Parathyroid adenoma (tissue), 2 donors: ENCODE measurements around the gene PHOSPHO1.

Experiments used
- H2AFZ ChIP-seq: fragments of 300-600 bp; sonication (generic); one replicate; pipeline ENCODE4 v1.7.0; 2017; ENCODE audit warnings: antibody characterized with exemption, mild to moderate bottlenecking
- H3K27ac ChIP-seq: fragments of 300-600 bp; sonication (generic); one replicate; pipeline ENCODE4 v1.7.0; 2017
- H3K27me3 ChIP-seq: fragments of 300-600 bp; sonication (generic); one replicate; pipeline ENCODE4 v1.7.0; 2017; ENCODE audit warnings: low read length; ENCODE audit not compliant: control insufficient read depth, insufficient read depth
- H3K36me3 ChIP-seq: fragments of 300-600 bp; sonication (generic); one replicate; pipeline ENCODE4 v1.7.0; 2017; ENCODE audit warnings: low read length; ENCODE audit not compliant: control insufficient read depth, insufficient read depth
- H3K4me1 ChIP-seq: fragments of 300-600 bp; sonication (generic); one replicate; pipeline ENCODE4 v1.7.0; 2017; ENCODE audit warnings: control low read depth
- H3K4me2 ChIP-seq: fragments of 300-600 bp; sonication (generic); one replicate; pipeline ENCODE4 v1.7.0; 2017; ENCODE audit warnings: low read length
- H3K4me3 ChIP-seq: fragments of 300-600 bp; sonication (generic); one replicate; pipeline ENCODE4 v1.7.0; 2017; ENCODE audit warnings: low read depth, low read length
- H3K79me2 ChIP-seq: fragments of 300-600 bp; sonication (generic); one replicate; pipeline ENCODE4 v1.7.0; 2017; ENCODE audit warnings: control low read depth
- H3K9ac ChIP-seq: fragments of 300-600 bp; sonication (generic); one replicate; pipeline ENCODE4 v1.7.0; 2017; ENCODE audit warnings: mild to moderate bottlenecking
- H3K9me3 ChIP-seq: fragments of 300-600 bp; sonication (generic); one replicate; pipeline ENCODE4 v1.7.0; 2017; ENCODE audit warnings: low read length; ENCODE audit not compliant: control insufficient read depth
- TF ChIP-seq, protein P1 (sequence below): fragments of 300-600 bp; sonication (generic); IDR thresholded peaks from one replicate; pipeline ENCODE4 v1.7.0; 2017; ENCODE audit warnings: antibody characterized with exemption, mild to moderate bottlenecking
- donor health status: primary hyperparathyroidism.

PHOSPHO1 gene

DNA sequence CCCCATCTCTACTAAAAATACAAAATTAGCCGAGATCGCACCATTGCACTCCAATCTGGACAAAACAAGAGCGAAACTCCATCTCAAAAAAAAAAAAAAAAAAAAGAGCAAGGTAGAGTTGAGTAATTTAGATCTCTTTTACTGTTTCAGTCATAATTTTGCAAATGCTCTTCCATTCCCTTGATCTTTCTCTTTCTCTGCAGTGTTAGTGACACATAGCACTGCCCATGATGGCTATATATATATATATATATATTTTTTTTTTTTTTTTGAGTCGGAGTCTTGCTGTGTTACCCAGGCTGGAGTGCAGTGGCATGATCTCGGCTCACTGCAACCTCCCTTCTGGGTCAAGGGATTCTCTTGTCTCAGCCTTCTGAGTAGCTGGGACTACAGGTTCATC is 12.2 kb upstream of the PHOSPHO1 start:
- H3K9ac ChIP-seq, result no peak overlapping the region
- no peak overlapping the region for H3K4me2 ChIP-seq
- no peaks in the 10 kb centered on the region for H3K27me3 ChIP-seq
- no peak overlapping the region for H3K4me3 ChIP-seq
- no peaks in the 10 kb centered on the region for H3K36me3 ChIP-seq
- H3K27ac ChIP-seq, result no peak overlapping the region
- no peaks in the 10 kb centered on the region for H3K79me2 ChIP-seq
- H2AFZ ChIP-seq, result no peak overlapping the region
- TF ChIP-seq, protein P1, sequence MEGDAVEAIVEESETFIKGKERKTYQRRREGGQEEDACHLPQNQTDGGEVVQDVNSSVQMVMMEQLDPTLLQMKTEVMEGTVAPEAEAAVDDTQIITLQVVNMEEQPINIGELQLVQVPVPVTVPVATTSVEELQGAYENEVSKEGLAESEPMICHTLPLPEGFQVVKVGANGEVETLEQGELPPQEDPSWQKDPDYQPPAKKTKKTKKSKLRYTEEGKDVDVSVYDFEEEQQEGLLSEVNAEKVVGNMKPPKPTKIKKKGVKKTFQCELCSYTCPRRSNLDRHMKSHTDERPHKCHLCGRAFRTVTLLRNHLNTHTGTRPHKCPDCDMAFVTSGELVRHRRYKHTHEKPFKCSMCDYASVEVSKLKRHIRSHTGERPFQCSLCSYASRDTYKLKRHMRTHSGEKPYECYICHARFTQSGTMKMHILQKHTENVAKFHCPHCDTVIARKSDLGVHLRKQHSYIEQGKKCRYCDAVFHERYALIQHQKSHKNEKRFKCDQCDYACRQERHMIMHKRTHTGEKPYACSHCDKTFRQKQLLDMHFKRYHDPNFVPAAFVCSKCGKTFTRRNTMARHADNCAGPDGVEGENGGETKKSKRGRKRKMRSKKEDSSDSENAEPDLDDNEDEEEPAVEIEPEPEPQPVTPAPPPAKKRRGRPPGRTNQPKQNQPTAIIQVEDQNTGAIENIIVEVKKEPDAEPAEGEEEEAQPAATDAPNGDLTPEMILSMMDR, result no peak
- no peaks in the 10 kb centered on the region for H3K4me1 ChIP-seq
- H3K9me3 ChIP-seq, result no peaks in the 10 kb centered on the region

DNA sequence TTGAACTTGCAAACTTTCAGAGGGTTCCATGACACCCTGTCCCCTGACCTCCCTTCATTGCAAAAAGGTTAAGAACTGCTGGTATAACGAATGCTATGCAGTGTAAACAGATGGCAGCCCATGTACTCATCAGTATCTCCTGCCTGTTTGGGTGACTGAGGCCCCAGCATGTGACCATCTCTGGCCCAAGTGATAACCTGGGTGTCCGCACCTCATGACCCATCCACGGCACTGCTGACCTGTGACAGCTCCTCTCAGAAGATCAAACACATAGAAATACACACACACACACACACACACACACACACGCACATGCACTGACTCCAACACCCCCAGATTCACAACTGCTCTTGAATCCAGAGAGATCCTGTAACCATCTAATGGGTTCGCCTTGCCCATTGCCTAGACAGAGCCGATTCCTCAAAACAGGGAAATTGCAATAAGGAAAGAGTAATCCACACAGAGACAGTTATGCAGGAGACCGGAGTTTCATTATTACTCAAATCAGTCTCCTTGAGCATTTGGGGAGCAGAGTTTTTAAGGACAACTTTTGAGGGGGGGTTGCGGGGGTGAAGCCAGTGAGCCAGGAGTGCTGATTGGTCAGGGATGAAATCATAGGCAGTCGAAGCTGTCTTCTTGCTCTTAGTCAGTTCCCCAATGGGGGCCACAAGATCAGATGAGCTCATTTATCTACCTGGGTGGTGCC is 11.3 kb upstream of the PHOSPHO1 start:
- Histone ChIP-seq H2AFZ (no peak overlapping the region), H3K4me1 (no peaks in the 10 kb centered on the region), H3K9me3 (no peaks in the 10 kb centered on the region), H3K9ac (no peak overlapping the region), H3K4me3 (no peak overlapping the region), H3K27ac (no peak overlapping the region), H3K27me3 (no peaks in the 10 kb centered on the region), H3K4me2 (no peak overlapping the region), H3K36me3 (no peaks in the 10 kb centered on the region), H3K79me2 (no peaks in the 10 kb centered on the region)
- TF ChIP-seq, protein P1, result no peak

DNA sequence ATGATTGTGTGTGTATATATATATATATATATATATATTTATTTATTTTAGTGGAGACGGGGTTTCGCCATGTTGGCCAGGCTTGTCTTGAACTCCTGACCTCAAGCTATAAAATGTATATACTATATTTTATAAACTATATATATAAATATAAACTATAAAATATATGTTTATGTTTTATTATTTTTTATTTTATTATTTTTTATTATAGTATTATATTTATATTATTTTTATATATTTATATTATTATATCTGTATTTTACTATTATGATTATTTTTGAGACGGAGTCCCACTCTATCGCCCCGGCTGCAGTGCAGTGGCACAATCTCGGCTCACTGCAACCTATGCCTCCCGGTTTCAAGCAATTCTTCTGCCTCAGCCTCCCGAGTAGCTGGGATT is 10.5 kb upstream of the PHOSPHO1 start:
- Histone ChIP-seq H2AFZ (no peak overlapping the region), H3K36me3 (no peaks in the 10 kb centered on the region), H3K4me3 (no peak overlapping the region), H3K9ac (no peak overlapping the region), H3K4me2 (no peak overlapping the region), H3K9me3 (no peaks in the 10 kb centered on the region), H3K4me1 (no peaks in the 10 kb centered on the region), H3K27me3 (no peaks in the 10 kb centered on the region), H3K79me2 (no peaks in the 10 kb centered on the region), H3K27ac (no peak overlapping the region)
- TF ChIP-seq, protein P1, result no peak

DNA sequence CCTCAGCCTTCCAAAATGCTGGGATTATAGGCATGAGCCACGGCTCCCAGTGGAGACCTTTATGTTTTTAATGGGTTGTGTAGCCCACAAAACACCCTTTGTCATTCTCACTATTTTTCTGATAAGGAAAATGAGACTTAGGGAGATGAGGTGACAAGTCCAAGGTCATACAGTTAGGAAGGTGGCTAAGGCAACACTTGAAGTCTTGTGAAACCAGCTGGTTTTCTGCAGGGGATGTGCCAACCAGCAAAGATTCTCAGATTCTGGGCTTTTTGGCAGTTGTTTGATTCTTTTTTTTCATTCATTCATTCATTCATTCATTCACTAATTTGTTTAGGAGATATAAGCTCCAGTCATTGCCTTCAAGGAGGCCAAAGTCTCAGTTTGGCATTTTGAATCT is 10.0 kb upstream of the PHOSPHO1 start:
- H3K9ac ChIP-seq, result no peak overlapping the region
- no peaks in the 10 kb centered on the region for H3K27me3 ChIP-seq
- no peak overlapping the region for H3K4me3 ChIP-seq
- TF ChIP-seq, protein P1, result no peak
- H3K79me2 ChIP-seq, result no peaks in the 10 kb centered on the region
- no peak overlapping the region for H3K27ac ChIP-seq
- no peaks in the 10 kb centered on the region for H3K36me3 ChIP-seq
- no peak overlapping the region for H2AFZ ChIP-seq
- H3K9me3 ChIP-seq, result no peaks in the 10 kb centered on the region
- no peak overlapping the region for H3K4me2 ChIP-seq
- H3K4me1 ChIP-seq, result no peaks in the 10 kb centered on the region

DNA sequence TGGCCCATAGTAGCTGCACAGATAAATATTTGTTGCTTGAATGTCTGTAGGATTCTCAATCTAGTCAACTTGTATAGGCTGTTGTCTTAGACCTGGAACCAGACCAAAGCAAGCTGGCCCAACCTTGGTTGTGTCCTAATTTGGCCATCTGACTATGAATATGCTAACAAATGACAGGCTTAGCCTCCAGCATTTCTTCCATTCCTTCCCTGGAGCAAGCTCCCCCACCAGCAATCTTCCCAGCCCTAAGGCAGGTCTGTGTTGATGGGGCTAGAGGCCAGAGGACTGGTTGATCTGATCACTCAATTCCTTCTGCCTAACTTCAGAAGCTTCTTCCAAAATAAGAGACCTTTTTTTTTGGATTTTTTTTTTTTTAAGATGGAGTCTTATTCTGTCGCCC is 9.4 kb upstream of the PHOSPHO1 start:
- TF ChIP-seq, protein P1, result no peak
- Histone ChIP-seq H2AFZ (no peak overlapping the region), H3K4me1 (no peaks in the 10 kb centered on the region), H3K27ac (no peak overlapping the region), H3K4me2 (no peak overlapping the region), H3K9ac (no peak overlapping the region), H3K36me3 (no peaks in the 10 kb centered on the region), H3K79me2 (no peaks in the 10 kb centered on the region), H3K4me3 (no peak overlapping the region), H3K9me3 (no peaks in the 10 kb centered on the region), H3K27me3 (no peaks in the 10 kb centered on the region)
